ENCODE measurements around the gene TECPR1.

TECPR1 gene

GRCh38 chr7:98186452-98187137 is 65.4 kb downstream of the TECPR1 start:
- DNase-seq = no peak

GRCh38 chr7:98185101-98185500 is 66.9 kb downstream of the TECPR1 start:
- no peak for DNase-seq

- no peak for DNase-seq
These were observed 71.3 kb downstream of the TECPR1 start for GRCh38 chr7:98180751-98181150.

GRCh38 chr7:98178762-98179490 is 73.1 kb downstream of the TECPR1 start:
- DNase-seq = no peak

GRCh38 chr7:98178321-98178720 is 73.7 kb downstream of the TECPR1 start:
- DNase-seq = no peak

- DNase-seq = no peak
These were observed 74.5 kb downstream of the TECPR1 start for GRCh38 chr7:98177553-98177952.

GRCh38 chr7:98175260-98175940 is 76.6 kb downstream of the TECPR1 start:
- no peak for DNase-seq

- DNase-seq = no peak
These were observed 77.4 kb downstream of the TECPR1 start for GRCh38 chr7:98174334-98175259.

- no peak for DNase-seq
These were observed 80.6 kb downstream of the TECPR1 start for GRCh38 chr7:98171449-98171848.

GRCh38 chr7:98170966-98171365 is 81.1 kb downstream of the TECPR1 start:
- DNase-seq = no peak

- DNase-seq = no peak
These were observed 83.0 kb downstream of the TECPR1 start for GRCh38 chr7:98168904-98169621.

GRCh38 chr7:98168181-98168903 is 83.7 kb downstream of the TECPR1 start:
- DNase-seq = peak; percentile 21

GRCh38 chr7:98167653-98168052 is 84.4 kb downstream of the TECPR1 start:
- DNase-seq = no peak

GRCh38 chr7:98166668-98166970 is 85.4 kb downstream of the TECPR1 start:
- DNase-seq = no peak

- no peak for DNase-seq
These were observed 86.0 kb downstream of the TECPR1 start for GRCh38 chr7:98165827-98166667.

Data from NCI-H2081 treated with DMSO at 0.1 percent for 48 hours (cell line).